Naive thymus-derived CD4-positive, alpha-beta T cell (primary cell): ENCODE results near the gene NR4A3. TPM values are rescaled to one million over a fixed set of nuclear protein-coding genes. Genes with fewer than 3 reads are reported as not detected.
"Not testable (repeated sequence)": the region's sequence is repeated elsewhere in the genome, so short reads cannot be mapped to it uniquely, and the experiment has no call there.

Source experiments
- ATAC-seq: fragments of 150-1000 bp; cut with Tn5 transposase; 2 replicates; pipeline ENCODE4 v1.10.0; 2021; ENCODE audit warnings: mild to moderate bottlenecking, moderate library complexity
- CTCF ChIA-PET: fragments of 350-600 bp; sonication (Branson Sonifier 250); formaldehyde crosslinking; loops from one replicate; lab custom pipeline; 2021; ENCODE audit warnings: antibody characterized with exemption; lab: Charles Lee
- POLR2A ChIA-PET: fragments of 350-600 bp; sonication (Branson Sonifier 250); formaldehyde crosslinking; loops from one replicate; lab custom pipeline; 2021; ENCODE audit warnings: antibody characterized with exemption, inconsistent platforms; lab: Charles Lee
- DNase-seq, 9 donors: peaks; one replicate each; pipeline versions ENCODE4 v3.0.0 to v3.0.0-alpha.2; 2020 to 2022; ENCODE audit warnings: mixed read lengths in 1 of 9
- H3K27ac ChIP-seq: one replicate; pipeline ENCODE4 v1.7.0; 2013; ENCODE audit warnings: mild to moderate bottlenecking, low read depth, low read length, moderate library complexity
- H3K27me3 ChIP-seq, 2 donors: one replicate each; pipeline ENCODE4 v1.7.0; 2013; ENCODE audit warnings: low read length in 2 of 2, mild to moderate bottlenecking in 2 of 2, moderate library complexity in 2 of 2; ENCODE audit not compliant: control insufficient read depth in 2 of 2, insufficient read depth in 2 of 2
- H3K36me3 ChIP-seq, 3 experiments: 1 replicate in 2 of 3; 2 replicates in 1 of 3; pipeline ENCODE4 v1.7.0; 2013; ENCODE audit warnings: low read length in 3 of 3, mild to moderate bottlenecking in 3 of 3, moderate library complexity in 1 of 3; ENCODE audit not compliant: insufficient read depth in 3 of 3, control insufficient read depth in 2 of 3
- H3K4me1 ChIP-seq, 2 donors: one replicate each; pipeline ENCODE4 v1.7.0; 2013; ENCODE audit warnings: low read length in 2 of 2, mild to moderate bottlenecking in 2 of 2, moderate library complexity in 1 of 2; ENCODE audit not compliant: control insufficient read depth in 2 of 2, insufficient read depth in 2 of 2
- H3K4me3 ChIP-seq: 2 replicates; pipeline ENCODE4 v1.7.0; 2013; ENCODE audit warnings: mild to moderate bottlenecking, low read length
- H3K9me3 ChIP-seq, 3 experiments: 1 replicate in 2 of 3; 2 replicates in 1 of 3; pipeline ENCODE4 v1.7.0; 2013; ENCODE audit warnings: low read length in 3 of 3; ENCODE audit not compliant: control insufficient read depth in 2 of 3
- H3K27ac Mint-ChIP-seq, 9 donors: one replicate each; pipeline ENCODE4 v1.8.0; 2020 to 2022; ENCODE audit warnings: mixed read lengths in 9 of 9, mild to moderate bottlenecking in 8 of 9, moderate library complexity in 5 of 9, inconsistent platforms in 2 of 9
- H3K27me3 Mint-ChIP-seq, 5 donors: one replicate each; pipeline ENCODE4 v1.8.0; 2021 to 2022; ENCODE audit warnings: mixed read lengths in 5 of 5, mild to moderate bottlenecking in 1 of 5
- H3K36me3 Mint-ChIP-seq, 5 donors: one replicate each; pipeline ENCODE4 v1.8.0; 2020 to 2022; ENCODE audit warnings: mixed read lengths in 5 of 5, mild to moderate bottlenecking in 3 of 5, inconsistent platforms in 1 of 5
- H3K4me1 Mint-ChIP-seq, 7 donors: one replicate each; pipeline ENCODE4 v1.8.0; 2020 to 2022; ENCODE audit warnings: mixed read lengths in 7 of 7, mild to moderate bottlenecking in 3 of 7, inconsistent platforms in 1 of 7
- H3K4me3 Mint-ChIP-seq, 10 donors: one replicate each; pipeline ENCODE4 v1.8.0; 2020 to 2022; ENCODE audit warnings: mild to moderate bottlenecking in 10 of 10, mixed read lengths in 10 of 10, moderate library complexity in 6 of 10, inconsistent platforms in 2 of 10
- H3K9me3 Mint-ChIP-seq, 11 donors: one replicate each; pipeline ENCODE4 v1.8.0; 2020 to 2022; ENCODE audit warnings: mixed read lengths in 11 of 11, mild to moderate bottlenecking in 4 of 11, inconsistent platforms in 1 of 11, moderate library complexity in 1 of 11
- intact Hi-C, 2 donors: fragments of 100-400 bp; cut with micrococcal nuclease; formaldehyde crosslinking; loops; one replicate each; pipeline ENCODE4 v1.15.1; 2023
- polyA plus RNA-seq, 2 donors: library from polyadenylated mRNA; unstranded; fragments of 300-500 nt; fragmentation: Illumina TruSeq; gene quantifications; one replicate each; pipeline ENCODE4 v1.2.3, GENCODE V29; 2021
- total RNA-seq, 6 experiments: library from RNA in 5 of 6; stranded (reverse) in 5 of 6; gene quantifications; 1 replicate in 5 of 6; 2 replicates in 1 of 6; pipeline ENCODE4 v1.2.3 and lab custom pipeline; 2021 to 2026

The NR4A3 gene
- total RNA-seq (10 to 100 TPM in 2 of 5 experiments, 1 to 10 TPM in 1, under 1 TPM in 2; 0.08 to 20.2 (median 5.6) TPM), polyA plus RNA-seq (not detected), total RNA-seq (lab: John Stamatoyannopoulos, UW) (97.1 reads per million, percentile 84 among the genes with 10 or more reads in this experiment)

GRCh38 chr9:99821396-99822108 lies at the start of gene NR4A3:
Gene NR4A3, plus strand, starts transcription at chr9:99821885. Its CDS starts 6,158 bp downstream, at chr9:99828043.
- DNase-seq = peak; percentile 78 to 97 (median 88)
- CTCF ChIA-PET = no interaction called here
- H3K36me3 Mint-ChIP-seq = no peaks in the 10 kb centered on the region

DNA sequence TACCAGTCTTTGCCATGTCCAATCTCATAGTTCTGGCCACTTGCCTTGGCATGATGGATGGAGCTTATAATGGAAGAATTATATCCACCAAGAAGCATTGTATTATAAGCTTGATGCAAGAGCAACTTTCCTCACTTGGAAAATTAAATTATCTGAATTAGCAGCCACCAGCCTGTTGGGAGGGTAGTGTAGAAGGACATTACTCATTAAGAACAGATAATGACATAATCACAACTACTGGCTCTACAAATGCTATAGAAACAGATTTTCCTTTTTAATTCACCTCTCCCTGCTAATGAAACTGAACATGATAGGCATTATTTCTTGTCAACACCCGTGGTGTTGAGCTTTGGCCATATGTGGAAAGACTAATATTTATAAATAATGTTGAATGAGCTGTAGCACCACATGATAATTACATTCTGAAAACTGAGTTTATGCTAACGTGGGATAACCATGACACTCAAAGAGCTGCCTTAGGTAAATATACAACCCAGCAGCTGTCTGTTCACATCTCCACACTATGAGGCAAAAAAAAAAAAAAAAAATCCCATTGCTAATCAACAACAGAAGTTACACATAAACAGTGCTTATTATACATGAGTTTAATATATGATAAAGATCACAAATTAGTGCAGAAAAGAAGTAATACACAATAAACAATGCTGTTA lies 48.1 kb upstream of the NR4A3 start:
- H3K9me3 Mint-ChIP-seq = no peaks in the 10 kb centered on the region
- no peak overlapping the region for H3K4me3 Mint-ChIP-seq
- ChIA-PET CTCF (no interaction called here), POLR2A (no interaction called here)
- Histone ChIP-seq H3K27ac (no peak overlapping the region), H3K36me3 (no peaks in the 10 kb centered on the region), H3K9me3 (no peaks in the 10 kb centered on the region), H3K4me3 (no peak overlapping the region), H3K27me3 (no peaks in the 10 kb centered on the region), H3K4me1 (no peaks in the 10 kb centered on the region)
- H3K36me3 Mint-ChIP-seq = no peaks in the 10 kb centered on the region
- DNase-seq = no peak
- peaks cover 19 to 40% (median 26%) of the 10 kb centered on the region in 5 donors for H3K27me3 Mint-ChIP-seq
- no peak overlapping the region for H3K27ac Mint-ChIP-seq
- no peaks in the 10 kb centered on the region for H3K4me1 Mint-ChIP-seq
- intact Hi-C loops = no loop called here
- ATAC-seq = no peak

More at GRCh38 chr9:99821396-99822108, at the start of gene NR4A3:
- H3K4me1 Mint-ChIP-seq = peaks cover 35 to 66% (median 60%) of the 10 kb centered on the region in 7 donors
- H3K4me3 Mint-ChIP-seq = peak within 1 kb of the TSS; percentile 87 to 98 (median 96)
- peaks cover 0 to 4% (median 0%) of the 10 kb centered on the region in 11 donors for H3K9me3 Mint-ChIP-seq
- ATAC-seq = peak; percentile 60
- H3K27me3 Mint-ChIP-seq = peaks cover 33 to 67% (median 44%) of the 10 kb centered on the region in 5 donors
- no peaks in the 10 kb centered on the region for H3K36me3 ChIP-seq
- H3K27ac ChIP-seq = peak within 1 kb of the TSS; percentile 80
- H3K4me1 ChIP-seq = peaks cover 27 to 50% of the 10 kb centered on the region in 2 donors
- intact Hi-C loops = loop anchor here (1.0 to 10.0 kb wide), 15 partner anchors 29 to 1837 kb away; partner anchors contain the start of genes ANP32B (in 1 of the 2), MRPL50 (in 1 of the 2), MSANTD3 (in 1 of the 2) and TEX10 (in 1 of the 2)
- H3K9me3 ChIP-seq = no peaks in the 10 kb centered on the region
- H3K27ac Mint-ChIP-seq = peak within 1 kb of the TSS; percentile 78 to 100 (median 99)
- POLR2A ChIA-PET = interaction anchor here (1.0 to 1.4 kb wide), 3 partner anchors 84 to 590 kb away, joined by 3 to 6 read pairs (median 5); no protein-coding TSS in a partner anchor
- peak within 1 kb of the TSS; percentile 85 for H3K4me3 ChIP-seq
- peaks cover 6 to 21% of the 10 kb centered on the region in 2 donors for H3K27me3 ChIP-seq

- intact Hi-C loops = no loop called here
- CTCF ChIA-PET = no interaction called here
- H3K27me3 Mint-ChIP-seq = peaks cover 15 to 30% (median 27%) of the 10 kb centered on the region in 5 donors
These were observed 43.4 kb upstream of the NR4A3 start for GRCh38 chr9:99778308-99778707.

DNA sequence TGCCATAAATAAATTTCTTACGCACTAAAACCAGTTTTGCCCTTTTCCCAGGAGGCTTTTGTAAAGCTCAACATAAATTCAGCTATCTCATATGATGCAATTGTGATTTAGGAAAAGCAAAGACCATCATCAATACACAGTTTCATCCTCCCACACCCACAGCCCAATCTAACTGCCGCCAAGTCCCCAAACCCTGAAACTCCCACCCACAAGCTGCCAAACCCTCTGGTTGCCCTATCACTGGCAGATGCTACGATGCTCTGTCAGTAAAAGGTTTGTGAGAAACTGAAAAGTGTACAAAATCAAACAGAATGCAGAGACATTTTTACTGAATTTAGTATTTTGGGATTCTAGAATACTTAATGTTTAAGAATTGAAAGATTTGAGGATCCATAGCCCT lies 42.8 kb upstream of the NR4A3 start:
- H3K36me3 ChIP-seq = no peaks in the 10 kb centered on the region
- no peak overlapping the region for H3K4me3 Mint-ChIP-seq
- intact Hi-C loops = no loop called here
- H3K27ac ChIP-seq = no peak overlapping the region
- H3K9me3 ChIP-seq = no peaks in the 10 kb centered on the region
- ChIA-PET POLR2A (no interaction called here), CTCF (no interaction called here)
- DNase-seq (no peak), ATAC-seq (no peak)
- H3K4me1 Mint-ChIP-seq = no peaks in the 10 kb centered on the region
- H3K9me3 Mint-ChIP-seq = peaks cover 0 to 7% (median 0%) of the 10 kb centered on the region in 11 donors
- no peaks in the 10 kb centered on the region for H3K4me1 ChIP-seq
- H3K4me3 ChIP-seq = no peak overlapping the region
- peaks cover 17 to 32% (median 24%) of the 10 kb centered on the region in 5 donors for H3K27me3 Mint-ChIP-seq
- no peaks in the 10 kb centered on the region for H3K27me3 ChIP-seq
- no peaks in the 10 kb centered on the region for H3K36me3 Mint-ChIP-seq
- no peak overlapping the region for H3K27ac Mint-ChIP-seq

More at GRCh38 chr9:99778308-99778707, 43.4 kb upstream of the NR4A3 start:
- no peak overlapping the region for H3K4me3 Mint-ChIP-seq
- POLR2A ChIA-PET = no interaction called here
- H3K27ac Mint-ChIP-seq = no peak overlapping the region
- Histone ChIP-seq H3K27ac (no peak overlapping the region), H3K9me3 (no peaks in the 10 kb centered on the region), H3K4me1 (no peaks in the 10 kb centered on the region), H3K4me3 (no peak overlapping the region), H3K36me3 (no peaks in the 10 kb centered on the region), H3K27me3 (no peaks in the 10 kb centered on the region)
- ATAC-seq = no peak
- no peaks in the 10 kb centered on the region for H3K36me3 Mint-ChIP-seq
- no peaks in the 10 kb centered on the region for H3K4me1 Mint-ChIP-seq
- no peak for DNase-seq
- peaks cover 0 to 7% (median 0%) of the 10 kb centered on the region in 11 donors for H3K9me3 Mint-ChIP-seq

GRCh38 chr9:99779277-99779676 lies 42.4 kb upstream of the NR4A3 start:
- Histone ChIP-seq H3K4me3 (no peak overlapping the region), H3K27me3 (no peaks in the 10 kb centered on the region), H3K36me3 (no peaks in the 10 kb centered on the region), H3K9me3 (no peaks in the 10 kb centered on the region), H3K4me1 (no peaks in the 10 kb centered on the region), H3K27ac (no peak overlapping the region)
- Mint-ChIP-seq H3K36me3 (no peaks in the 10 kb centered on the region), H3K27me3 (peaks cover 21 to 32% (median 26%) of the 10 kb centered on the region in 5 donors), H3K27ac (no peak overlapping the region), H3K4me1 (no peaks in the 10 kb centered on the region), H3K9me3 (peaks cover 0 to 7% (median 0%) of the 10 kb centered on the region in 11 donors), H3K4me3 (no peak overlapping the region)
- POLR2A ChIA-PET = no interaction called here
- ATAC-seq = no peak
- intact Hi-C loops = no loop called here
- CTCF ChIA-PET = no interaction called here
- no peak for DNase-seq

DNA sequence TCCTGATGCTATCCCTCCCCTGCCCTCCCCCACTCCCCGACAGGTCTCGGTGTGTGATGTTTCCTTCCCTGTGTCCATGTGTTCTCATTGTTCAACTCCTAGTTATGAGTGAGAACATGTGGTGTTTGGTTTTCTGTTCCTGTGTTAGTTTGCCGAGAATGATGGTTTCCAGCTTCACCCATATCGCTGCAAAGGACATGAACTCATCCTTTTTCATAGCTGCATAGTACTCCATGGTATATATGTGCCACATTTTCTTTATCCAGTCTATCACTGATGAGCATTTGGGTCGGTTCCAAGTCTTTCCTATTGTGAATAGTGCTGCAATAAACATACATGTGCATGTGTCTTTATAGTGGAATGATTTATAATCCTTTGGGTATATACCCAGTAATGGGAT lies 39.3 kb upstream of the NR4A3 start:
- H3K27ac ChIP-seq, H3K27ac Mint-ChIP-seq, intact Hi-C loops, H3K4me1 ChIP-seq, H3K4me3 Mint-ChIP-seq, H3K4me1 Mint-ChIP-seq, DNase-seq, ATAC-seq, POLR2A ChIA-PET, H3K27me3 ChIP-seq, H3K9me3 Mint-ChIP-seq, H3K9me3 ChIP-seq, H3K4me3 ChIP-seq, H3K36me3 ChIP-seq, CTCF ChIA-PET, H3K36me3 Mint-ChIP-seq: not testable (repeated sequence)
- H3K27me3 Mint-ChIP-seq = peaks cover 17 to 46% (median 24%) of the 10 kb centered on the region in 5 donors
